Vagina (tissue), 2 donors: ENCODE data around the gene ABCC6. TPM values are rescaled to one million over a fixed set of nuclear protein-coding genes. Genes with fewer than 3 reads are reported as not detected.
A peak's percentile ranks its signal among the peaks of the same experiment; 100 is the strongest.
"Not testable (repeated sequence)": the region's sequence is repeated elsewhere in the genome, so short reads cannot be mapped to it uniquely, and the experiment has no call there.

Source experiments
- DNase-seq, 2 donors: peaks; one replicate each; pipeline ENCODE4 v3.0.0-alpha.2; 2017; ENCODE audit errors: extremely low spot score in 2 of 2
- H3K27ac ChIP-seq: fragments of 200-600 bp; sonication (generic); one replicate; pipeline ENCODE4 v1.5.1; 2019
- H3K27me3 ChIP-seq: fragments of 200-600 bp; sonication (generic); one replicate; pipeline ENCODE4 v1.5.1; 2019
- H3K36me3 ChIP-seq, 2 donors: fragments of 200-600 bp; sonication (generic); one replicate each; pipeline ENCODE4 v1.5.1; 2017 to 2019
- H3K4me1 ChIP-seq: fragments of 200-600 bp; sonication (generic); one replicate; pipeline ENCODE4 v1.5.1; 2019
- H3K4me3 ChIP-seq, 2 donors: fragments of 200-600 bp; sonication (generic); 1 replicate in 1 of 2; 2 replicates in 1 of 2; pipeline ENCODE4 v1.5.1; 2016 to 2019
- H3K9me3 ChIP-seq: fragments of 200-600 bp; sonication (generic); one replicate; pipeline ENCODE4 v1.5.1; 2019
- CTCF ChIP-seq, 3 experiments: fragments of 450-650 bp in 2 of 3; fragments of 200-600 bp in 1 of 3; sonication (generic) in 1 of 3; IDR thresholded peaks; one replicate each; pipeline ENCODE4 v1.5.1; 2017 to 2019; ENCODE audit warnings: antibody characterized with exemption in 3 of 3, mild to moderate bottlenecking in 2 of 3, moderate library complexity in 2 of 3
- POLR2A ChIP-seq, 2 donors: fragments of 450-650 bp; IDR thresholded peaks; one replicate each; pipeline ENCODE4 v1.6.1; 2017; ENCODE audit warnings: antibody characterized with exemption in 2 of 2, mild to moderate bottlenecking in 2 of 2, moderate library complexity in 2 of 2
- POLR2AphosphoS5 ChIP-seq, 2 donors: sonication (generic); formaldehyde crosslinking; IDR thresholded peaks; one replicate each; pipeline ENCODE4 v1.9.0; 2017; ENCODE audit warnings: antibody characterized with exemption in 2 of 2, mild to moderate bottlenecking in 2 of 2, low read depth in 1 of 2; ENCODE audit not compliant: insufficient read depth in 1 of 2
- intact Hi-C: fragments of 100-400 bp; cut with DNase I; formaldehyde crosslinking; loops from one replicate; pipeline ENCODE4 v1.15.1; 2023
- total RNA-seq: library from RNA; depleted of rRNA; stranded (reverse); fragments of >200 nt; gene quantifications from one replicate; pipeline ENCODE4 v1.2.3, GENCODE V29; 2016

ABCC6 gene
- total RNA-seq, 1 donor from 2014 or later = 0.49 TPM

- no peak overlapping the region for H3K27ac ChIP-seq
- DNase-seq = no peak
- H3K27me3 ChIP-seq = no peaks in the 10 kb centered on the region
- intact Hi-C loops = no loop called here
- H3K4me3 ChIP-seq = no peak overlapping the region
- H3K4me1 ChIP-seq = peaks cover 4% of the 10 kb centered on the region
- peaks cover 0 to 27% of the 10 kb centered on the region in 2 donors for H3K36me3 ChIP-seq
- TF ChIP-seq POLR2A (IDR thresholded peaks at IDR 0.05) (no peak), CTCF (IDR thresholded peaks at IDR 0.05) (no peak), POLR2AphosphoS5 (IDR thresholded peaks at IDR 0.05; ENCODE audit: insufficient read depth in 1 of 2, low read depth in 1 of 2) (no peak)
- H3K9me3 ChIP-seq = no peaks in the 10 kb centered on the region
These were observed 117.6 kb downstream of the ABCC6 start for GRCh38 chr16:16105646-16106045.

- H3K27me3 ChIP-seq, DNase-seq, H3K4me1 ChIP-seq, H3K9me3 ChIP-seq, H3K27ac ChIP-seq, intact Hi-C loops, H3K4me3 ChIP-seq: not testable (repeated sequence)
- peaks cover 0 to 20% of the 10 kb centered on the region in 2 donors for H3K36me3 ChIP-seq
- TF ChIP-seq POLR2AphosphoS5 (IDR thresholded peaks at IDR 0.05; ENCODE audit: insufficient read depth in 1 of 2, low read depth in 1 of 2) = peak in 1 of 2 donors; percentile 12
These were observed 118.5 kb downstream of the ABCC6 start for GRCh38 chr16:16104804-16105141.

DNA sequence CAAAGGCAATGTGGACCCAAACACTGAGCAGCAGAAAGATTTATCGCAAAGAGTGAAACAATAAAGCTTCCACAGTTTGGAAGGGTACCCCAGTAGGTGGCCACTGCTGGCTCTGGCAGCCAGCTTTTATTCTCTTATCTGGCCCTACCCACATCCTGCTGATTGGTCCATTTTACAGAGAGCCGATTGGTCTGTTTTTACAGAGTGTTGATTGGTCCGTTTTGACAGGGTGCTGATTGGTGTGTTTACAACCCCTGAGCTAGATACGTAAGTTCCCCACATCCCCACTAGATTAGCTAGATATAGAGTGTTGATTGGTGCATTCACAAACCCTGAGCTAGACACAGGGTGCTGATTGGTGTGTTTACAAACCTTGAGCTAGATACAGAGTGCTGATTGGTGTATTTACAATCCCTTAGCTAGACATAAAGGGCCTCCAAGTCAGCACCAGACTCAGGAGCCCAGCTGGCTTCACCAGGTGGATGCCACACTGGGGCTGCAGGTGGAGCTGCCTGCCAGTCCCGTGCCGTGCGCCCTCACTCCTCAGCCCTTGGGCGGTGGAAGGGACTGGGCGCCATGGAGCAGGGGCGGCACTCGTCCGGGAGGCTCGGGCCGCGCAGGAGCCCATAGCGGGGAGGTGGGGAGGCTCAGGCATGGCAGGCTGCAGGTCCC lies 119.0 kb downstream of the ABCC6 start:
- H3K27ac ChIP-seq, H3K4me1 ChIP-seq, DNase-seq, H3K27me3 ChIP-seq, H3K9me3 ChIP-seq, H3K4me3 ChIP-seq, intact Hi-C loops: not testable (repeated sequence)
- H3K36me3 ChIP-seq = peaks cover 0 to 20% of the 10 kb centered on the region in 2 donors

- intact Hi-C loops = no loop called here
- Histone ChIP-seq H3K4me3 (no peak overlapping the region), H3K27me3 (no peaks in the 10 kb centered on the region), H3K4me1 (peaks cover 7% of the 10 kb centered on the region), H3K27ac (no peak overlapping the region), H3K36me3 (peaks cover 0 to 26% of the 10 kb centered on the region in 2 donors), H3K9me3 (no peaks in the 10 kb centered on the region)
- DNase-seq = no peak
- no peak for TF ChIP-seq POLR2AphosphoS5 (IDR thresholded peaks at IDR 0.05; ENCODE audit: insufficient read depth in 1 of 2, low read depth in 1 of 2)
- TF ChIP-seq CTCF (IDR thresholded peaks at IDR 0.05) = no peak
- TF ChIP-seq POLR2A (IDR thresholded peaks at IDR 0.05) = no peak
These were observed 120.6 kb downstream of the ABCC6 start for GRCh38 chr16:16102738-16103137.

- H3K27ac ChIP-seq = no peak overlapping the region
- intact Hi-C loops = no loop called here
- TF ChIP-seq CTCF (IDR thresholded peaks at IDR 0.05) = no peak
- no peak for TF ChIP-seq POLR2A (IDR thresholded peaks at IDR 0.05)
- no peak for TF ChIP-seq POLR2AphosphoS5 (IDR thresholded peaks at IDR 0.05; ENCODE audit: insufficient read depth in 1 of 2, low read depth in 1 of 2)
- H3K4me1 ChIP-seq = peaks cover 17% of the 10 kb centered on the region
- H3K27me3 ChIP-seq = no peaks in the 10 kb centered on the region
- no peak for DNase-seq
- H3K4me3 ChIP-seq = no peak overlapping the region
- H3K36me3 ChIP-seq = peaks cover 0 to 26% of the 10 kb centered on the region in 2 donors
- H3K9me3 ChIP-seq = no peaks in the 10 kb centered on the region
These were observed 121.7 kb downstream of the ABCC6 start for GRCh38 chr16:16101585-16101984.

GRCh38 chr16:16100631-16101030 lies 122.7 kb downstream of the ABCC6 start:
- Histone ChIP-seq H3K36me3 (peaks cover 0 to 26% of the 10 kb centered on the region in 2 donors), H3K27ac (no peak overlapping the region), H3K9me3 (no peaks in the 10 kb centered on the region), H3K4me1 (peaks cover 17% of the 10 kb centered on the region), H3K27me3 (no peaks in the 10 kb centered on the region), H3K4me3 (no peak overlapping the region)
- intact Hi-C loops = no loop called here
- no peak for DNase-seq
- TF ChIP-seq POLR2A (IDR thresholded peaks at IDR 0.05) (no peak), POLR2AphosphoS5 (IDR thresholded peaks at IDR 0.05; ENCODE audit: insufficient read depth in 1 of 2, low read depth in 1 of 2) (no peak), CTCF (IDR thresholded peaks at IDR 0.05) (no peak)
